Right lobe of liver (tissue), 4 donors: ENCODE results near the gene ALKBH3.

ENCODE experiments used
- CTCF ChIP-seq, 4 donors: fragments of 200-600 bp in 3 of 4; fragments of 450-650 bp in 1 of 4; IDR thresholded peaks; one replicate each; pipeline versions ENCODE4 v1.5.1 to v1.8.0; 2016 to 2022; ENCODE audit warnings: antibody characterized with exemption in 4 of 4, mild to moderate bottlenecking in 2 of 4
- POLR2A ChIP-seq: fragments of 450-650 bp; IDR thresholded peaks from one replicate; pipeline ENCODE4 v1.6.1; 2017; ENCODE audit warnings: antibody characterized with exemption, mild to moderate bottlenecking
- donor health status: DM: no; HTN: no; CAD: no.
- donor health status: DM: no; HTN: no; CAD: no.
- donor health status: DM: no; HTN: yes; CAD: no.

- TF ChIP-seq CTCF (IDR thresholded peaks at IDR 0.05) (no peak), POLR2A (no peak)
Observed at GRCh38 chr11:43959321-43959995, 78.8 kb downstream of the ALKBH3 start.
